Fibroblast of lung (primary cell): Measurements from ENCODE around the gene FAM53B.

ENCODE experiments used
- EZH2 ChIP-seq: IDR thresholded peaks from 2 replicates; pipeline ENCODE4 v1.5.1; 2012; ENCODE audit warnings: low read length, control low read depth, mild to moderate bottlenecking; ENCODE audit errors: missing control alignments
- TF ChIP-seq, protein P1 (sequence below), 2 donors: IDR thresholded peaks in 1 of 2; conservative IDR thresholded peaks in 1 of 2; 1 replicate in 1 of 2; 2 replicates in 1 of 2; pipeline ENCODE4 v1.5.1; 2011 to 2012; ENCODE audit warnings: low read length in 2 of 2, control low read depth in 1 of 2, inconsistent platforms in 1 of 2, low read depth in 1 of 2, mild to moderate bottlenecking in 1 of 2

DNA sequence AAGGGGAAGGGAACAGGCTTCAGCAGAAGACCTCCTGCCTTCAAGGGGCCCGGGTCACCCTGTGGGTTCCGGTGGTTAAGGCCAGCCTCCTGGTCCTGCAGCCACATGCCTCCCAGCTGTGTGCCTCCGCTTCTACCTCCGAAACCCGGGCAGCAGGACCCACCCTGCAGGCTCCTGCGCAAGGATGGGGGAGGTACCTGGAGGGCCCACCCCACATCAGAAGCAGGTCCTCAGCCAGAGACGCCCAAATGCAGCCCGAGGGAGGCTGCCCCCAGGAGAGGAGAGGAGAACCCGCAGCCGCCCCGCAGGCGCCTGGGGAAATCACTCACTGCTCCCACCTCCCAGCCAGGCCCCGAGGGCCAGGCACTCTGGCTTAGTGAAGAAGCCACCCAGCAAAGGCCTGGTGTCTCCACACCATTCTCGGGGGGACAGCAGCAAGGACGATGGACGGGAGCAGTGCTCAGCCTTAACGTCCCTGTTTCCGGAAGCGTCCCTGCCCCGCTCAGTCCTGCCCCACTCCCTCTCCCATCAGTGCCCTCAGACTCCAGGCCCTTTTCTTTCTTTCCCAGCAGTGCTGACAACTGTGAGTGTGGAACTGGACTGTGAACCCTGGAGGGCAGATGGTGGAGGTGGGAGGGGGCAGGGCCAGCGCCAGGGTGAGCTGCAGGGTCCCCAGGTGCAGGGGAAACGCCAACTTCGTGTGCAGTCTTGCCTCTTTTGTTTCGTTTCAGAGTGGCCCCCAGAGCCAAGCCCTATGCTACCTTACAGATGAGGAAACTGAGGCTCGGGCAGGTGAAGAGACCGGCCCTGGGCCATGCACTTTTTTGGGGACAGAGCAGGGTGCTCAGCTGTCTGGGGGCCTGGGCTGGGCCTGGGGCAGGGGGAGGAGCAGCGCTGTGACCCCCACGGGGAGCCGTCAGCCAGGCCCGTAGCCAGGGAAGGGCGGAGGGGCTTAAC, 138.0 kb downstream of the FAM53B start:
- TF ChIP-seq, protein P1, sequence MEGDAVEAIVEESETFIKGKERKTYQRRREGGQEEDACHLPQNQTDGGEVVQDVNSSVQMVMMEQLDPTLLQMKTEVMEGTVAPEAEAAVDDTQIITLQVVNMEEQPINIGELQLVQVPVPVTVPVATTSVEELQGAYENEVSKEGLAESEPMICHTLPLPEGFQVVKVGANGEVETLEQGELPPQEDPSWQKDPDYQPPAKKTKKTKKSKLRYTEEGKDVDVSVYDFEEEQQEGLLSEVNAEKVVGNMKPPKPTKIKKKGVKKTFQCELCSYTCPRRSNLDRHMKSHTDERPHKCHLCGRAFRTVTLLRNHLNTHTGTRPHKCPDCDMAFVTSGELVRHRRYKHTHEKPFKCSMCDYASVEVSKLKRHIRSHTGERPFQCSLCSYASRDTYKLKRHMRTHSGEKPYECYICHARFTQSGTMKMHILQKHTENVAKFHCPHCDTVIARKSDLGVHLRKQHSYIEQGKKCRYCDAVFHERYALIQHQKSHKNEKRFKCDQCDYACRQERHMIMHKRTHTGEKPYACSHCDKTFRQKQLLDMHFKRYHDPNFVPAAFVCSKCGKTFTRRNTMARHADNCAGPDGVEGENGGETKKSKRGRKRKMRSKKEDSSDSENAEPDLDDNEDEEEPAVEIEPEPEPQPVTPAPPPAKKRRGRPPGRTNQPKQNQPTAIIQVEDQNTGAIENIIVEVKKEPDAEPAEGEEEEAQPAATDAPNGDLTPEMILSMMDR (conservative IDR thresholded peaks at IDR 0.05 in 1 of 2, IDR thresholded peaks at IDR 0.05 in 1 of 2; ENCODE audit: low read depth in 1 of 2, low read length in 2 of 2): no peak
- no peak for TF ChIP-seq EZH2
